HepG2 (cell line): ENCODE data around the gene HSCB. TPM values are rescaled to one million over a fixed set of nuclear protein-coding genes. Genes with fewer than 3 reads are reported as not detected.
A peak's percentile ranks its signal among the peaks of the same experiment; 100 is the strongest.

ENCODE experiments used
- BRD4 ChIP-seq: sonication (generic); formaldehyde crosslinking; IDR thresholded peaks from 2 replicates; pipeline ENCODE4 v1.4.0; 2020; ENCODE audit warnings: missing genetic modification reagents
- IKZF1 ChIP-seq: fragments of 450-650 bp; IDR thresholded peaks from 2 replicates; pipeline ENCODE4 v1.7.1; 2016
- ISX ChIP-seq: sonication (generic); formaldehyde crosslinking; conservative IDR thresholded peaks from 2 replicates; pipeline ENCODE4 v1.5.0; 2020; ENCODE audit warnings: missing genetic modification reagents
- KDM2A ChIP-seq: sonication (generic); formaldehyde crosslinking; IDR thresholded peaks from 2 replicates; pipeline ENCODE4 v1.4.0; 2020; ENCODE audit warnings: low read depth, missing genetic modification reagents, borderline replicate concordance
- REXO4 ChIP-seq: sonication (generic); formaldehyde crosslinking; IDR thresholded peaks from 2 replicates; pipeline ENCODE4 v1.8.0; 2022; ENCODE audit warnings: missing genetic modification reagents, mild to moderate bottlenecking, borderline replicate concordance
- SRSF9 ChIP-seq: fragments of 200-400 bp; formaldehyde crosslinking; IDR thresholded peaks from 2 replicates; pipeline ENCODE4 v1.6.1; 2018; ENCODE audit warnings: borderline replicate concordance, mild to moderate bottlenecking, low read depth, low read length; ENCODE audit not compliant: insufficient read depth, poor library complexity, severe bottlenecking
- ZKSCAN8 ChIP-seq: IDR thresholded peaks from 2 replicates; pipeline ENCODE4 v1.6.1; 2016; ENCODE audit warnings: borderline replicate concordance, missing genetic modification reagents, missing compliant biosample characterization
- ZNF383 ChIP-seq: sonication (generic); formaldehyde crosslinking; IDR thresholded peaks from 2 replicates; pipeline ENCODE4 v1.4.0; 2020; ENCODE audit warnings: missing genetic modification reagents, mild to moderate bottlenecking, borderline replicate concordance
- ZNF607 ChIP-seq: sonication (generic); formaldehyde crosslinking; IDR thresholded peaks from 2 replicates; pipeline ENCODE4 v1.5.1; 2020; ENCODE audit warnings: missing genetic modification reagents, mild to moderate bottlenecking, borderline replicate concordance
- ZNF790 ChIP-seq: sonication (generic); formaldehyde crosslinking; IDR thresholded peaks from 2 replicates; pipeline ENCODE4 v1.8.0; 2022; ENCODE audit warnings: missing genetic modification reagents, mild to moderate bottlenecking, borderline replicate concordance
- polyA plus RNA-seq, 8 experiments: library from polyadenylated mRNA; depleted of rRNA in 3 of 8; stranded (reverse) in 7 of 8; unstranded in 1 of 8; fragments of >200 nt; fragmentation: Illumina TruSeq in 4 of 8; extraction: Trizol in 4 of 8; gene quantifications; 2 replicates each; pipeline versions ENCODE4 v1.2.1 to v1.2.3, GENCODE V29; 2011 to 2016; ENCODE audit warnings: low read depth in 4 of 8, missing spikeins in 1 of 8, mixed read lengths in 1 of 8; ENCODE audit not compliant: insufficient read depth in 1 of 8
- total RNA-seq, 5 experiments: library from RNA; depleted of rRNA; stranded (reverse); fragments of >200 nt; fragmentation: Illumina TruSeq; extraction: Trizol; gene quantifications; 2 replicates each; pipeline ENCODE4 v1.2.3, GENCODE V29; 2016; ENCODE audit warnings: low read depth in 1 of 5
- TF ChIP-seq, protein P1 (sequence below), 2 experiments: IDR thresholded peaks; 2 replicates each; pipeline ENCODE4 v1.6.1; 2011 to 2012; ENCODE audit warnings: low read length in 2 of 2, borderline replicate concordance in 1 of 2, low read depth in 1 of 2, mild to moderate bottlenecking in 1 of 2, moderate library complexity in 1 of 2
- TF ChIP-seq, protein P2 (sequence below): sonication (generic); formaldehyde crosslinking; IDR thresholded peaks from 2 replicates; pipeline ENCODE4 v1.8.1; 2023; ENCODE audit warnings: mild to moderate bottlenecking, missing genetic modification reagents
- TF ChIP-seq, protein P3 (sequence below): sonication (generic); formaldehyde crosslinking; IDR thresholded peaks from 2 replicates; pipeline ENCODE4 v1.4.0; 2020; ENCODE audit warnings: missing genetic modification reagents
- TF ChIP-seq, protein P4 (sequence below): sonication (generic); formaldehyde crosslinking; IDR thresholded peaks from 2 replicates; pipeline ENCODE4 v1.4.0; 2020; ENCODE audit warnings: missing genetic modification reagents, borderline replicate concordance

HSCB gene
- total and polyA plus RNA-seq, 2 of the 13 experiments (the other 11 are each of a cell fraction or from before 2014, with no cell fraction given): 15.4 to 20.9 TPM

DNA sequence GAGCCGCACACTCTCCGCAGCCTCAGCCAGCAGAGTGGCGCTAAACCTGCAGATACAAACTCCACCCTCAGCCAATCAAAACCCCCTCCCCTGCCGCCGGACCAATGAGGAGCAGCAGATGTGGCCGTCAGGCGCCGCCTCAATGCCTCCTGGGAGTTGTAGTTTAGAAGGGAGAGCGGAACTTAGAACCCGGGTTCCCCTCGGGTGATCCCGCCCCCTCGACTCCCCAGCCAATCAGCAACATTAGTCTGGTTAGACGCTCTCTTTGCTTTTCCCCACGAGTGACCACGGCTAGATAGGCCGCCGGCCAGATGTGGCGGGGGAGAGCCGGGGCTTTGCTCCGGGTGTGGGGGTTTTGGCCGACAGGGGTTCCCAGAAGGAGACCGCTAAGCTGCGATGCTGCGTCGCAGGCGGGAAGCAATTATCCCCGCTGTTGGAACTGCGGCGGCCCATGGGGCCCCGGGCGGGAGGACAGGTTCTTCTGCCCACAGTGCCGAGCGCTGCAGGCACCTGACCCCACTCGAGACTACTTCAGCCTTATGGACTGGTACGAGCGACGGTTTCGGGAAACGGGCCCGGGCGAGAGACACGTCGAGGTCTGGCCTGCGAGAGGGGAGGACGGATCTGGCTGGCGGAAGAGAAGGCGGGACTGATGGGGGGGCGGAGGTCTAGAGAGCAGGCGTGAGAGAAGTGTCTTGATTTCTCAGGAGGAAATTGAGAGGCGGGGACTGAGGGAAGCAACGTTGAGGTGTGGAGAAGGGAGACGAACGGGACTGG lies at the start of gene HSCB, which contains the start of gene CHEK2 (continued):
- TF ChIP-seq, protein P1, sequence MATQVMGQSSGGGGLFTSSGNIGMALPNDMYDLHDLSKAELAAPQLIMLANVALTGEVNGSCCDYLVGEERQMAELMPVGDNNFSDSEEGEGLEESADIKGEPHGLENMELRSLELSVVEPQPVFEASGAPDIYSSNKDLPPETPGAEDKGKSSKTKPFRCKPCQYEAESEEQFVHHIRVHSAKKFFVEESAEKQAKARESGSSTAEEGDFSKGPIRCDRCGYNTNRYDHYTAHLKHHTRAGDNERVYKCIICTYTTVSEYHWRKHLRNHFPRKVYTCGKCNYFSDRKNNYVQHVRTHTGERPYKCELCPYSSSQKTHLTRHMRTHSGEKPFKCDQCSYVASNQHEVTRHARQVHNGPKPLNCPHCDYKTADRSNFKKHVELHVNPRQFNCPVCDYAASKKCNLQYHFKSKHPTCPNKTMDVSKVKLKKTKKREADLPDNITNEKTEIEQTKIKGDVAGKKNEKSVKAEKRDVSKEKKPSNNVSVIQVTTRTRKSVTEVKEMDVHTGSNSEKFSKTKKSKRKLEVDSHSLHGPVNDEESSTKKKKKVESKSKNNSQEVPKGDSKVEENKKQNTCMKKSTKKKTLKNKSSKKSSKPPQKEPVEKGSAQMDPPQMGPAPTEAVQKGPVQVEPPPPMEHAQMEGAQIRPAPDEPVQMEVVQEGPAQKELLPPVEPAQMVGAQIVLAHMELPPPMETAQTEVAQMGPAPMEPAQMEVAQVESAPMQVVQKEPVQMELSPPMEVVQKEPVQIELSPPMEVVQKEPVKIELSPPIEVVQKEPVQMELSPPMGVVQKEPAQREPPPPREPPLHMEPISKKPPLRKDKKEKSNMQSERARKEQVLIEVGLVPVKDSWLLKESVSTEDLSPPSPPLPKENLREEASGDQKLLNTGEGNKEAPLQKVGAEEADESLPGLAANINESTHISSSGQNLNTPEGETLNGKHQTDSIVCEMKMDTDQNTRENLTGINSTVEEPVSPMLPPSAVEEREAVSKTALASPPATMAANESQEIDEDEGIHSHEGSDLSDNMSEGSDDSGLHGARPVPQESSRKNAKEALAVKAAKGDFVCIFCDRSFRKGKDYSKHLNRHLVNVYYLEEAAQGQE (IDR thresholded peaks at IDR 0.05; ENCODE audit: borderline replicate concordance in 1 of 2, low read depth in 1 of 2, low read length in 2 of 2): no peak; a peak in 1 of 4 replicates
- TF ChIP-seq BRD4 (CRISPR knock-in tag) (no peak), ZNF790 (CRISPR knock-in tag) (no peak), ZNF607 (CRISPR knock-in tag) (no peak; the same call in 1 of the 2 replicates), REXO4 (no peak), ZNF383 (CRISPR knock-in tag) (0 out of 2 replicates have a peak, but pooled peaks have one; percentile 32), IKZF1 (no peak), ISX (CRISPR knock-in tag) (no peak), KDM2A (CRISPR knock-in tag) (peak; percentile 52; the same call in 1 of the 2 replicates), ZKSCAN8 (CRISPR knock-in tag) (no peak; the same call in 1 of the 2 replicates), SRSF9 (no peak)
- TF ChIP-seq, protein P2, sequence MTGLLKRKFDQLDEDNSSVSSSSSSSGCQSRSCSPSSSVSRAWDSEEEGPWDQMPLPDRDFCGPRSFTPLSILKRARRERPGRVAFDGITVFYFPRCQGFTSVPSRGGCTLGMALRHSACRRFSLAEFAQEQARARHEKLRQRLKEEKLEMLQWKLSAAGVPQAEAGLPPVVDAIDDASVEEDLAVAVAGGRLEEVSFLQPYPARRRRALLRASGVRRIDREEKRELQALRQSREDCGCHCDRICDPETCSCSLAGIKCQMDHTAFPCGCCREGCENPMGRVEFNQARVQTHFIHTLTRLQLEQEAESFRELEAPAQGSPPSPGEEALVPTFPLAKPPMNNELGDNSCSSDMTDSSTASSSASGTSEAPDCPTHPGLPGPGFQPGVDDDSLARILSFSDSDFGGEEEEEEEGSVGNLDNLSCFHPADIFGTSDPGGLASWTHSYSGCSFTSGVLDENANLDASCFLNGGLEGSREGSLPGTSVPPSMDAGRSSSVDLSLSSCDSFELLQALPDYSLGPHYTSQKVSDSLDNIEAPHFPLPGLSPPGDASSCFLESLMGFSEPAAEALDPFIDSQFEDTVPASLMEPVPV (CRISPR knock-in tag): peak; percentile 61; the same call in 1 of the 2 replicates
- TF ChIP-seq, protein P3, sequence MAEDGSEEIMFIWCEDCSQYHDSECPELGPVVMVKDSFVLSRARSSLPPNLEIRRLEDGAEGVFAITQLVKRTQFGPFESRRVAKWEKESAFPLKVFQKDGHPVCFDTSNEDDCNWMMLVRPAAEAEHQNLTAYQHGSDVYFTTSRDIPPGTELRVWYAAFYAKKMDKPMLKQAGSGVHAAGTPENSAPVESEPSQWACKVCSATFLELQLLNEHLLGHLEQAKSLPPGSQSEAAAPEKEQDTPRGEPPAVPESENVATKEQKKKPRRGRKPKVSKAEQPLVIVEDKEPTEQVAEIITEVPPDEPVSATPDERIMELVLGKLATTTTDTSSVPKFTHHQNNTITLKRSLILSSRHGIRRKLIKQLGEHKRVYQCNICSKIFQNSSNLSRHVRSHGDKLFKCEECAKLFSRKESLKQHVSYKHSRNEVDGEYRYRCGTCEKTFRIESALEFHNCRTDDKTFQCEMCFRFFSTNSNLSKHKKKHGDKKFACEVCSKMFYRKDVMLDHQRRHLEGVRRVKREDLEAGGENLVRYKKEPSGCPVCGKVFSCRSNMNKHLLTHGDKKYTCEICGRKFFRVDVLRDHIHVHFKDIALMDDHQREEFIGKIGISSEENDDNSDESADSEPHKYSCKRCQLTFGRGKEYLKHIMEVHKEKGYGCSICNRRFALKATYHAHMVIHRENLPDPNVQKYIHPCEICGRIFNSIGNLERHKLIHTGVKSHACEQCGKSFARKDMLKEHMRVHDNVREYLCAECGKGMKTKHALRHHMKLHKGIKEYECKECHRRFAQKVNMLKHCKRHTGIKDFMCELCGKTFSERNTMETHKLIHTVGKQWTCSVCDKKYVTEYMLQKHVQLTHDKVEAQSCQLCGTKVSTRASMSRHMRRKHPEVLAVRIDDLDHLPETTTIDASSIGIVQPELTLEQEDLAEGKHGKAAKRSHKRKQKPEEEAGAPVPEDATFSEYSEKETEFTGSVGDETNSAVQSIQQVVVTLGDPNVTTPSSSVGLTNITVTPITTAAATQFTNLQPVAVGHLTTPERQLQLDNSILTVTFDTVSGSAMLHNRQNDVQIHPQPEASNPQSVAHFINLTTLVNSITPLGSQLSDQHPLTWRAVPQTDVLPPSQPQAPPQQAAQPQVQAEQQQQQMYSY (CRISPR knock-in tag): no peak
- TF ChIP-seq, protein P4, sequence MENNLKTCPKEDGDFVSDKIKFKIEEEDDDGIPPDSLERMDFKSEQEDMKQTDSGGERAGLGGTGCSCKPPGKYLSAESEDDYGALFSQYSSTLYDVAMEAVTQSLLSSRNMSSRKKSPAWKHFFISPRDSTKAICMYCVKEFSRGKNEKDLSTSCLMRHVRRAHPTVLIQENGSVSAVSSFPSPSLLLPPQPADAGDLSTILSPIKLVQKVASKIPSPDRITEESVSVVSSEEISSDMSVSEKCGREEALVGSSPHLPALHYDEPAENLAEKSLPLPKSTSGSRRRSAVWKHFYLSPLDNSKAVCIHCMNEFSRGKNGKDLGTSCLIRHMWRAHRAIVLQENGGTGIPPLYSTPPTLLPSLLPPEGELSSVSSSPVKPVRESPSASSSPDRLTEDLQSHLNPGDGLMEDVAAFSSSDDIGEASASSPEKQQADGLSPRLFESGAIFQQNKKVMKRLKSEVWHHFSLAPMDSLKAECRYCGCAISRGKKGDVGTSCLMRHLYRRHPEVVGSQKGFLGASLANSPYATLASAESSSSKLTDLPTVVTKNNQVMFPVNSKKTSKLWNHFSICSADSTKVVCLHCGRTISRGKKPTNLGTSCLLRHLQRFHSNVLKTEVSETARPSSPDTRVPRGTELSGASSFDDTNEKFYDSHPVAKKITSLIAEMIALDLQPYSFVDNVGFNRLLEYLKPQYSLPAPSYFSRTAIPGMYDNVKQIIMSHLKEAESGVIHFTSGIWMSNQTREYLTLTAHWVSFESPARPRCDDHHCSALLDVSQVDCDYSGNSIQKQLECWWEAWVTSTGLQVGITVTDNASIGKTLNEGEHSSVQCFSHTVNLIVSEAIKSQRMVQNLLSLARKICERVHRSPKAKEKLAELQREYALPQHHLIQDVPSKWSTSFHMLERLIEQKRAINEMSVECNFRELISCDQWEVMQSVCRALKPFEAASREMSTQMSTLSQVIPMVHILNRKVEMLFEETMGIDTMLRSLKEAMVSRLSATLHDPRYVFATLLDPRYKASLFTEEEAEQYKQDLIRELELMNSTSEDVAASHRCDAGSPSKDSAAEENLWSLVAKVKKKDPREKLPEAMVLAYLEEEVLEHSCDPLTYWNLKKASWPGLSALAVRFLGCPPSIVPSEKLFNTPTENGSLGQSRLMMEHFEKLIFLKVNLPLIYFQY (CRISPR knock-in tag): no peak
